HEK293 (cell line): ENCODE results near the gene PHF3.

Experiments
- HOXA7 ChIP-seq: sonication (generic); formaldehyde crosslinking; IDR thresholded peaks from 2 replicates; pipeline ENCODE4 v1.8.1; 2022; ENCODE audit warnings: missing genetic modification reagents, borderline replicate concordance
- ZNF391 ChIP-seq: fragments of 450-650 bp; formaldehyde crosslinking; IDR thresholded peaks from 2 replicates; pipeline ENCODE4 v1.5.1; 2016; ENCODE audit warnings: low read depth, missing biosample characterization, missing genetic modification characterization, borderline replicate concordance
- ZNF48 ChIP-seq: fragments of 450-650 bp; formaldehyde crosslinking; IDR thresholded peaks from 2 replicates; pipeline ENCODE4 v1.5.1; 2016; ENCODE audit warnings: missing biosample characterization, missing genetic modification characterization
- ZNF747 ChIP-seq: fragments of 450-650 bp; formaldehyde crosslinking; IDR thresholded peaks from 2 replicates; pipeline ENCODE4 v1.5.1; 2016; ENCODE audit warnings: missing biosample characterization, missing genetic modification characterization
- TF ChIP-seq, protein P1 (sequence below): fragments of 450-650 bp; formaldehyde crosslinking; IDR thresholded peaks from 2 replicates; pipeline ENCODE4 v1.5.1; 2016; ENCODE audit warnings: missing biosample characterization, missing genetic modification characterization
- TF ChIP-seq, protein P2 (sequence below): fragments of 450-650 bp; formaldehyde crosslinking; IDR thresholded peaks from 2 replicates; pipeline ENCODE4 v1.5.1; 2017; ENCODE audit warnings: missing biosample characterization, missing genetic modification characterization
- TF ChIP-seq, protein P3 (sequence below): sonication (generic); formaldehyde crosslinking; IDR thresholded peaks from 2 replicates; pipeline ENCODE4 v1.8.1; 2022; ENCODE audit warnings: mild to moderate bottlenecking, moderate library complexity, missing genetic modification reagents

DNA sequence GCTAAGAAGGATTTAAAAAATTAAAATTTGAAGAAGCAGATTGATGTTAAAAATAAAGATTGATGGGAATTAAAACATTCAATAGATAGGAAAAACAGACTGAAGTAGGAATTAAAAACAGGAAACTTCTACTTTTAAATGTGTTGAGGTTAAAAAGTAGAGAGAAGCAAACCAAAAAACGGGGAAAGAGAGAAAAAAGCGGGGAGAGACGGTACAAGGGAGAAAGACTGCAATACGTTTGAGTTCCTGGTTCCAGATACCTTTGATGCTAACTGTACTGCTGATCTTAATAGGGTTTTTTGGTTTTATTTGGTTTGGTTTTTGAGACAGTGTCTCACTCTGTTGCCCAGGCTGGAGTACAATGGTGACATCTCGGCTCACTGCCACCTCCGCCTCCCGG lies 36.4 kb upstream of the PHF3 start:
- TF ChIP-seq, protein P1, sequence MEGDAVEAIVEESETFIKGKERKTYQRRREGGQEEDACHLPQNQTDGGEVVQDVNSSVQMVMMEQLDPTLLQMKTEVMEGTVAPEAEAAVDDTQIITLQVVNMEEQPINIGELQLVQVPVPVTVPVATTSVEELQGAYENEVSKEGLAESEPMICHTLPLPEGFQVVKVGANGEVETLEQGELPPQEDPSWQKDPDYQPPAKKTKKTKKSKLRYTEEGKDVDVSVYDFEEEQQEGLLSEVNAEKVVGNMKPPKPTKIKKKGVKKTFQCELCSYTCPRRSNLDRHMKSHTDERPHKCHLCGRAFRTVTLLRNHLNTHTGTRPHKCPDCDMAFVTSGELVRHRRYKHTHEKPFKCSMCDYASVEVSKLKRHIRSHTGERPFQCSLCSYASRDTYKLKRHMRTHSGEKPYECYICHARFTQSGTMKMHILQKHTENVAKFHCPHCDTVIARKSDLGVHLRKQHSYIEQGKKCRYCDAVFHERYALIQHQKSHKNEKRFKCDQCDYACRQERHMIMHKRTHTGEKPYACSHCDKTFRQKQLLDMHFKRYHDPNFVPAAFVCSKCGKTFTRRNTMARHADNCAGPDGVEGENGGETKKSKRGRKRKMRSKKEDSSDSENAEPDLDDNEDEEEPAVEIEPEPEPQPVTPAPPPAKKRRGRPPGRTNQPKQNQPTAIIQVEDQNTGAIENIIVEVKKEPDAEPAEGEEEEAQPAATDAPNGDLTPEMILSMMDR (tag by site-specific recombination), result no peak
- TF ChIP-seq, protein P2, sequence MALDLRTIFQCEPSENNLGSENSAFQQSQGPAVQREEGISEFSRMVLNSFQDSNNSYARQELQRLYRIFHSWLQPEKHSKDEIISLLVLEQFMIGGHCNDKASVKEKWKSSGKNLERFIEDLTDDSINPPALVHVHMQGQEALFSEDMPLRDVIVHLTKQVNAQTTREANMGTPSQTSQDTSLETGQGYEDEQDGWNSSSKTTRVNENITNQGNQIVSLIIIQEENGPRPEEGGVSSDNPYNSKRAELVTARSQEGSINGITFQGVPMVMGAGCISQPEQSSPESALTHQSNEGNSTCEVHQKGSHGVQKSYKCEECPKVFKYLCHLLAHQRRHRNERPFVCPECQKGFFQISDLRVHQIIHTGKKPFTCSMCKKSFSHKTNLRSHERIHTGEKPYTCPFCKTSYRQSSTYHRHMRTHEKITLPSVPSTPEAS, result no peak
- no peak for TF ChIP-seq ZNF747
- no peak for TF ChIP-seq ZNF391 (tag by site-specific recombination)
- no peak for TF ChIP-seq HOXA7
- TF ChIP-seq, protein P3, sequence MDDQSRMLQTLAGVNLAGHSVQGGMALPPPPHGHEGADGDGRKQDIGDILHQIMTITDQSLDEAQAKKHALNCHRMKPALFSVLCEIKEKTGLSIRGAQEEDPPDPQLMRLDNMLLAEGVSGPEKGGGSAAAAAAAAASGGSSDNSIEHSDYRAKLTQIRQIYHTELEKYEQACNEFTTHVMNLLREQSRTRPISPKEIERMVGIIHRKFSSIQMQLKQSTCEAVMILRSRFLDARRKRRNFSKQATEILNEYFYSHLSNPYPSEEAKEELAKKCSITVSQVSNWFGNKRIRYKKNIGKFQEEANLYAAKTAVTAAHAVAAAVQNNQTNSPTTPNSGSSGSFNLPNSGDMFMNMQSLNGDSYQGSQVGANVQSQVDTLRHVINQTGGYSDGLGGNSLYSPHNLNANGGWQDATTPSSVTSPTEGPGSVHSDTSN (CRISPR knock-in tag), result no peak
- no peak for TF ChIP-seq ZNF48 (tag by site-specific recombination)
